ENCODE measurements around the gene CCDC138. TPM values are rescaled to one million over a fixed set of nuclear protein-coding genes. Genes with fewer than 3 reads are reported as not detected.

CCDC138 gene
- total RNA-seq, 2 donors from 2014 or later, result 29.7 to 30.2 TPM

DNA sequence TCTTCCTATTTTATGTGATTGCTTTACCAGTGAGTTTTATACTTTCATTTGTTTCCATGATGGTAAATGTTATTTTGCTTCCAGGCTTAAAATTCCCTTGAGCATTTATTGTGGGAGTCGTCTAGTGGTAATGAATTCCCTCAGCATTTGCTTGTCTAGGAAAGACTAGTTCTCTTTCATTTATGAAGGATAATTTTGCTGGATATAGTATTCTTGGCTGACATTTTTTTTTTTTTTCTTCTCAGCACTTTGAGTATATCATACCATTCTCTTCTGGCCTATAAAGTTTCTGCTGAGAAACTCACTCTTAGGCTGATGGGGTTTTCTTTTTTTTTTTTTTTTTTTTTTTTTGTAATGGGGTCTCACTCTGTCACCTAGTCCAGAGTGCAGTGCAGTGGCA lies 103.3 kb downstream of the CCDC138 start:
- Histone ChIP-seq H3K9ac (ENCODE audit: extremely low read depth, low read length, poor library complexity, severe bottlenecking) (no peak overlapping the region), H3K9me3 (ENCODE audit: control insufficient read depth, low read length) (peaks cover 12% of the 10 kb centered on the region), H3K27me3 (ENCODE audit: control insufficient read depth, insufficient read depth, low read length, poor library complexity, severe bottlenecking) (no peaks in the 10 kb centered on the region), H3K4me1 (ENCODE audit: control insufficient read depth, insufficient read depth, low read length) (no peaks in the 10 kb centered on the region), H3K27ac (ENCODE audit: low read depth, low read length) (no peak overlapping the region), H3K36me3 (ENCODE audit: control insufficient read depth, insufficient read depth, low read length) (no peaks in the 10 kb centered on the region), H3K4me3 (ENCODE audit: low read length) (no peak overlapping the region)
- H3K36me3 Mint-ChIP-seq (ENCODE audit: low read depth), result peaks cover 4% of the 10 kb centered on the region
- no peak overlapping the region for H3K27ac Mint-ChIP-seq
- H3K27me3 Mint-ChIP-seq (ENCODE audit: insufficient read depth), result no peaks in the 10 kb centered on the region
- H3K4me3 Mint-ChIP-seq, result no peak overlapping the region
- no peaks in the 10 kb centered on the region for H3K4me1 Mint-ChIP-seq
- TF ChIP-seq CTCF (conservative IDR thresholded peaks at IDR 0.05), result no peak
- H3K9me3 Mint-ChIP-seq, result peaks cover 19% of the 10 kb centered on the region
- DNase-seq, result no peak
- WGBS, 2 experiments (ENCODE audit: insufficient coverage in 1 of 2, insufficient read length in 1 of 2), result 100% methylated on average over 1 of the region's 1 CpG; no CpG with 5 or more reads in 1 of the 2 experiments

DNA sequence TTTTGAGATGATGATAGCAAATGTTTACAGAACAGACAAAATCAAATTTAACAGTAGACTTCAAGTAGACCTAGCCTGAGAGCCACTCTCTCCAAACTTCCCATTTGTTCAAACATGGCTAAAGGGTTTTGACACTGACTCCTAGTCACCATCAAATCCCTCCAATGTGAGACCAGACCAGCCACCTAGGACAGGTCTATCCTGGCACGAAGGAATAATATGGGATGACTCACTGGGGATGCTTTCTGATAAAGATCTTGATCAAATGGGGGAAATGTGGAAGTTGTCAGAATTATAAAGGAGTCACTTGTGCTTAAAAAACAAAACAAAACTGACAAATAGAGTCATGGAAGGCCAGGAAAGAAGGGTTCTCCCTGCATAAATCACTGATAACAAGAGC lies 106.7 kb downstream of the CCDC138 start:
- no peak for TF ChIP-seq CTCF (conservative IDR thresholded peaks at IDR 0.05)
- H3K27ac ChIP-seq (ENCODE audit: low read depth, low read length), result no peak overlapping the region
- Mint-ChIP-seq H3K4me3 (no peak overlapping the region), H3K4me1 (no peaks in the 10 kb centered on the region), H3K36me3 (ENCODE audit: low read depth) (peaks cover 4% of the 10 kb centered on the region), H3K27ac (no peak overlapping the region), H3K9me3 (peaks cover 10% of the 10 kb centered on the region), H3K27me3 (ENCODE audit: insufficient read depth) (no peaks in the 10 kb centered on the region)
- 93 to 100% methylated on average over 1 of the region's 1 CpG for WGBS, 2 experiments (ENCODE audit: insufficient coverage in 1 of 2, insufficient read length in 1 of 2)
- no peak for DNase-seq
- no peaks in the 10 kb centered on the region for H3K36me3 ChIP-seq (ENCODE audit: control insufficient read depth, insufficient read depth, low read length)
- no peak overlapping the region for H3K4me3 ChIP-seq (ENCODE audit: low read length)
- peaks cover 12% of the 10 kb centered on the region for H3K9me3 ChIP-seq (ENCODE audit: control insufficient read depth, low read length)
- no peak overlapping the region for H3K9ac ChIP-seq (ENCODE audit: extremely low read depth, low read length, poor library complexity, severe bottlenecking)
- no peaks in the 10 kb centered on the region for H3K4me1 ChIP-seq (ENCODE audit: control insufficient read depth, insufficient read depth, low read length)
- H3K27me3 ChIP-seq (ENCODE audit: control insufficient read depth, insufficient read depth, low read length, poor library complexity, severe bottlenecking), result no peaks in the 10 kb centered on the region

- 72 to 87% methylated on average over 2 to 3 of the region's 3 CpGs for WGBS, 2 experiments (ENCODE audit: insufficient coverage in 1 of 2, insufficient read length in 1 of 2)
- Mint-ChIP-seq H3K27me3 (ENCODE audit: insufficient read depth) (no peaks in the 10 kb centered on the region), H3K9me3 (peaks cover 4% of the 10 kb centered on the region), H3K4me3 (no peak overlapping the region), H3K36me3 (ENCODE audit: low read depth) (peaks cover under 1% of the 10 kb centered on the region), H3K27ac (no peak overlapping the region), H3K4me1 (no peaks in the 10 kb centered on the region)
- no peaks in the 10 kb centered on the region for H3K27me3 ChIP-seq (ENCODE audit: control insufficient read depth, insufficient read depth, low read length, poor library complexity, severe bottlenecking)
- H3K27ac ChIP-seq (ENCODE audit: low read depth, low read length), result no peak overlapping the region
- TF ChIP-seq CTCF (conservative IDR thresholded peaks at IDR 0.05), result no peak
- no peaks in the 10 kb centered on the region for H3K4me1 ChIP-seq (ENCODE audit: control insufficient read depth, insufficient read depth, low read length)
- no peak overlapping the region for H3K9ac ChIP-seq (ENCODE audit: extremely low read depth, low read length, poor library complexity, severe bottlenecking)
- no peak overlapping the region for H3K4me3 ChIP-seq (ENCODE audit: low read length)
- no peaks in the 10 kb centered on the region for H3K36me3 ChIP-seq (ENCODE audit: control insufficient read depth, insufficient read depth, low read length)
- H3K9me3 ChIP-seq (ENCODE audit: control insufficient read depth, low read length), result peaks cover 7% of the 10 kb centered on the region
- DNase-seq, result no peak
Observed at GRCh38 chr2:108894766-108895165, 108.2 kb downstream of the CCDC138 start.
